Trophoblast cell (in vitro differentiated cells and primary cell): ENCODE measurements around the gene NGB.

ENCODE experiments used
- DNase-seq, 2 donors: peaks; one replicate each; pipeline ENCODE4 v3.0.0-alpha.2; 2016
- H2AFZ ChIP-seq: 2 replicates; pipeline ENCODE4 v1.6.1; 2013; ENCODE audit warnings: low read length, moderate library complexity, mild to moderate bottlenecking; ENCODE audit not compliant: insufficient read depth, poor library complexity
- H2AK5ac ChIP-seq: 2 replicates; pipeline ENCODE4 v1.6.1; 2013; ENCODE audit warnings: mild to moderate bottlenecking, low read length
- H2BK120ac ChIP-seq: 2 replicates; pipeline ENCODE4 v1.6.1; 2013; ENCODE audit warnings: low read length, mild to moderate bottlenecking, moderate library complexity; ENCODE audit not compliant: insufficient read depth, poor library complexity
- H2BK12ac ChIP-seq: 2 replicates; pipeline ENCODE4 v1.6.1; 2013; ENCODE audit warnings: mild to moderate bottlenecking, low read length, moderate library complexity
- H2BK5ac ChIP-seq: 2 replicates; pipeline ENCODE4 v1.6.1; 2013; ENCODE audit warnings: low read length, low read depth, moderate library complexity, mild to moderate bottlenecking; ENCODE audit not compliant: poor library complexity
- H3K14ac ChIP-seq: 2 replicates; pipeline ENCODE4 v1.6.1; 2013; ENCODE audit warnings: mild to moderate bottlenecking, low read length
- H3K18ac ChIP-seq: 2 replicates; pipeline ENCODE4 v1.6.1; 2013; ENCODE audit warnings: mild to moderate bottlenecking, low read length
- H3K23ac ChIP-seq: 2 replicates; pipeline ENCODE4 v1.6.1; 2013; ENCODE audit warnings: low read length
- H3K27ac ChIP-seq: 2 replicates; pipeline ENCODE4 v1.5.1; 2013; ENCODE audit warnings: low read depth, mild to moderate bottlenecking, inconsistent platforms, low read length, moderate library complexity
- H3K27me3 ChIP-seq: 2 replicates; pipeline ENCODE4 v1.6.1; 2013; ENCODE audit warnings: inconsistent platforms, mild to moderate bottlenecking, low read length, moderate library complexity; ENCODE audit not compliant: insufficient read depth
- H3K36me3 ChIP-seq, 2 experiments: 1 replicate in 1 of 2; 2 replicates in 1 of 2; pipeline ENCODE4 v1.6.1; 2013; ENCODE audit warnings: low read length in 2 of 2, mild to moderate bottlenecking in 2 of 2, moderate library complexity in 1 of 2; ENCODE audit not compliant: insufficient read depth in 2 of 2, control insufficient read depth in 1 of 2
- H3K4ac ChIP-seq: 2 replicates; pipeline ENCODE4 v1.6.1; 2013; ENCODE audit warnings: low read depth, mild to moderate bottlenecking, low read length, moderate library complexity
- H3K4me1 ChIP-seq, 2 experiments: 1 replicate in 1 of 2; 2 replicates in 1 of 2; pipeline ENCODE4 v1.6.1; 2013; ENCODE audit warnings: low read length in 2 of 2, mild to moderate bottlenecking in 2 of 2, moderate library complexity in 1 of 2; ENCODE audit not compliant: insufficient read depth in 2 of 2, control insufficient read depth in 1 of 2
- H3K4me2 ChIP-seq: 2 replicates; pipeline ENCODE4 v1.6.1; 2013; ENCODE audit warnings: inconsistent platforms, mild to moderate bottlenecking, low read length, moderate library complexity
- H3K4me3 ChIP-seq: 2 replicates; pipeline ENCODE4 v1.5.1; 2013; ENCODE audit warnings: mild to moderate bottlenecking, low read depth, low read length, inconsistent platforms
- H3K79me1 ChIP-seq: one replicate; pipeline ENCODE4 v1.6.1; 2013; ENCODE audit warnings: low read length
- H3K79me2 ChIP-seq: 2 replicates; pipeline ENCODE4 v1.6.1; 2013; ENCODE audit warnings: low read length, mild to moderate bottlenecking; ENCODE audit not compliant: control insufficient read depth, insufficient read depth, poor library complexity
- H3K9ac ChIP-seq: 2 replicates; pipeline ENCODE4 v1.6.1; 2013; ENCODE audit warnings: mild to moderate bottlenecking, low read length
- H3K9me3 ChIP-seq: 2 replicates; pipeline ENCODE4 v1.6.1; 2013; ENCODE audit warnings: low read depth, mild to moderate bottlenecking, control low read depth, inconsistent platforms, low read length; ENCODE audit not compliant: insufficient read depth
- H4K12ac ChIP-seq: 2 replicates; pipeline ENCODE4 v1.6.1; 2013; ENCODE audit warnings: low read depth, mild to moderate bottlenecking, low read length, moderate library complexity
- H4K8ac ChIP-seq: 2 replicates; pipeline ENCODE4 v1.6.1; 2013; ENCODE audit warnings: low read depth, mild to moderate bottlenecking, low read length, moderate library complexity
- H4K91ac ChIP-seq: one replicate; pipeline ENCODE4 v1.6.1; 2013; ENCODE audit warnings: low read depth, mild to moderate bottlenecking, low read length, moderate library complexity
- WGBS: extraction: QIAGEN DNeasy Blood & Tissue Kit; methylation state at CpG from one replicate; pipeline ENCODE4 v1.1.7; 2013; ENCODE audit warnings: missing lambda C conversion rate; ENCODE audit not compliant: insufficient read length, insufficient coverage; ENCODE audit errors: extremely low coverage; 5-methylcytosine and 5-hydroxymethylcytosine counted together

Gene NGB

GRCh38 chr14:77225254-77225653, 45.8 kb downstream of the NGB start:
- Histone ChIP-seq H3K4me2 (no peak overlapping the region), H4K91ac (no peak overlapping the region), H3K4ac (no peak overlapping the region), H4K8ac (no peak overlapping the region), H2BK5ac (no peak overlapping the region), H3K79me1 (no peaks in the 10 kb centered on the region), H2AFZ (no peak overlapping the region), H4K12ac (no peak overlapping the region), H3K4me1 (no peaks in the 10 kb centered on the region), H3K79me2 (no peaks in the 10 kb centered on the region), H2AK5ac (no peak overlapping the region), H3K23ac (no peak overlapping the region), H3K9ac (no peak overlapping the region), H3K27ac (no peak overlapping the region), H3K14ac (no peak overlapping the region), H3K18ac (no peak overlapping the region), H3K4me3 (no peak overlapping the region), H3K36me3 (no peaks in the 10 kb centered on the region), H2BK120ac (no peak overlapping the region), H3K27me3 (no peaks in the 10 kb centered on the region), H2BK12ac (no peak overlapping the region), H3K9me3 (no peaks in the 10 kb centered on the region)
- DNase-seq: no peak
- no CpG with 5 or more reads among the region's 12 CpGs for WGBS

GRCh38 chr14:77224212-77224611, 46.8 kb downstream of the NGB start:
- Histone ChIP-seq H3K9ac (no peak overlapping the region), H3K23ac (no peak overlapping the region), H2BK12ac (no peak overlapping the region), H3K79me1 (no peaks in the 10 kb centered on the region), H3K4ac (no peak overlapping the region), H3K14ac (no peak overlapping the region), H3K27me3 (no peaks in the 10 kb centered on the region), H3K4me3 (no peak overlapping the region), H2BK5ac (no peak overlapping the region), H2AK5ac (no peak overlapping the region), H3K79me2 (no peaks in the 10 kb centered on the region), H4K8ac (no peak overlapping the region), H3K9me3 (no peaks in the 10 kb centered on the region), H3K4me2 (no peak overlapping the region), H3K4me1 (no peaks in the 10 kb centered on the region), H3K36me3 (no peaks in the 10 kb centered on the region), H4K91ac (no peak overlapping the region), H3K27ac (no peak overlapping the region), H2BK120ac (no peak overlapping the region), H4K12ac (no peak overlapping the region), H2AFZ (no peak overlapping the region), H3K18ac (no peak overlapping the region)
- no peak for DNase-seq
- no CpG with 5 or more reads among the region's 4 CpGs for WGBS

GRCh38 chr14:77222546-77223225, 48.3 kb downstream of the NGB start:
- no peak overlapping the region for H2BK12ac ChIP-seq
- H2AK5ac ChIP-seq: no peak overlapping the region
- no peak for DNase-seq
- H4K91ac ChIP-seq: no peak overlapping the region
- H3K79me1 ChIP-seq: no peaks in the 10 kb centered on the region
- H3K4me3 ChIP-seq: no peak overlapping the region
- H3K4ac ChIP-seq: no peak overlapping the region
- no peak overlapping the region for H2BK120ac ChIP-seq
- no peak overlapping the region for H3K23ac ChIP-seq
- no peak overlapping the region for H4K12ac ChIP-seq
- no peaks in the 10 kb centered on the region for H3K27me3 ChIP-seq
- H2AFZ ChIP-seq: no peak overlapping the region
- no peak overlapping the region for H3K4me2 ChIP-seq
- H3K9me3 ChIP-seq: no peaks in the 10 kb centered on the region
- H4K8ac ChIP-seq: no peak overlapping the region
- H3K18ac ChIP-seq: no peak overlapping the region
- no peak overlapping the region for H2BK5ac ChIP-seq
- H3K14ac ChIP-seq: no peak overlapping the region
- no peaks in the 10 kb centered on the region for H3K36me3 ChIP-seq
- H3K27ac ChIP-seq: no peak overlapping the region
- no peaks in the 10 kb centered on the region for H3K4me1 ChIP-seq
- WGBS: no CpG with 5 or more reads among the region's 10 CpGs
- no peak overlapping the region for H3K9ac ChIP-seq
- no peaks in the 10 kb centered on the region for H3K79me2 ChIP-seq

- Histone ChIP-seq H3K18ac (no peak overlapping the region), H3K14ac (no peak overlapping the region), H4K12ac (no peak overlapping the region), H4K8ac (no peak overlapping the region), H2AK5ac (no peak overlapping the region), H3K4ac (no peak overlapping the region), H2BK120ac (no peak overlapping the region), H3K23ac (no peak overlapping the region), H3K36me3 (no peaks in the 10 kb centered on the region), H3K4me3 (no peak overlapping the region), H3K27ac (no peak overlapping the region), H3K9ac (no peak overlapping the region), H3K4me2 (no peak overlapping the region), H3K79me1 (no peaks in the 10 kb centered on the region), H3K79me2 (no peaks in the 10 kb centered on the region), H3K27me3 (no peaks in the 10 kb centered on the region), H3K4me1 (no peaks in the 10 kb centered on the region), H3K9me3 (no peaks in the 10 kb centered on the region), H2AFZ (no peak overlapping the region), H2BK12ac (no peak overlapping the region), H2BK5ac (no peak overlapping the region), H4K91ac (no peak overlapping the region)
- no peak for DNase-seq
- WGBS: over 99% methylated on average over 7 of the region's 23 CpGs
Measured at GRCh38 chr14:77221241-77221871, 49.6 kb downstream of the NGB start.
